ENCODE measurements around the gene SEMA3E. TPM values are rescaled to one million over a fixed set of nuclear protein-coding genes. Genes with fewer than 3 reads are reported as not detected.

SEMA3E gene
- total RNA-seq, 1 donor, result 1.4 TPM

DNA sequence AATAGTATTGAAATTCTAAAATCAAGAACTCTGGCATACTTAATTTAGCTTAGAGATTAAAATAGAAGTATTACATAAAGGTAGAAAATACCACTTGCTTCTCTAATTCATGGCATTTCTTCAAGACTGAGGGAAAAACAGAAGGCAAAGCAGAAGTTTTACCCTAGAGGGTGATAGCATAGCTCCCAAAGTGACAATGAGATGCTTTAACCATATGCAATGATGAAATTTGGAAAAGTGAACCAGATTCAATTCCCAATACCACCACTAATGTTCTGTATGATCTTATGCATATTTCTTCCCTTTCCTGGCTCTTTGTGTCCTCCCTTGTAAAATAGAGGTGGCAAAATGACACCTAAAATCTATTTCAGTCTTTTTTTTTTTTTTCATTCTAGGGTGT, 260.5 kb downstream of the SEMA3E start:
- H3K27ac ChIP-seq (ENCODE audit: low read depth, low read length), result no peak overlapping the region
- H3K4me1 ChIP-seq (ENCODE audit: insufficient read depth, low read length), result no peaks in the 10 kb centered on the region
- no peak overlapping the region for H2AFZ ChIP-seq (ENCODE audit: low read length)
- no peaks in the 10 kb centered on the region for H4K20me1 ChIP-seq (ENCODE audit: insufficient read depth, low read length)
- no peaks in the 10 kb centered on the region for H3K79me2 ChIP-seq (ENCODE audit: insufficient read depth, low read length)
- H3K9me3 ChIP-seq (ENCODE audit: low read depth, low read length), result no peaks in the 10 kb centered on the region
- no peak for DNase-seq (ENCODE audit: insufficient read length, low spot score, missing footprints)
- no peaks in the 10 kb centered on the region for H3K27me3 ChIP-seq (ENCODE audit: insufficient read depth, low read length)
- TF ChIP-seq, protein P1, sequence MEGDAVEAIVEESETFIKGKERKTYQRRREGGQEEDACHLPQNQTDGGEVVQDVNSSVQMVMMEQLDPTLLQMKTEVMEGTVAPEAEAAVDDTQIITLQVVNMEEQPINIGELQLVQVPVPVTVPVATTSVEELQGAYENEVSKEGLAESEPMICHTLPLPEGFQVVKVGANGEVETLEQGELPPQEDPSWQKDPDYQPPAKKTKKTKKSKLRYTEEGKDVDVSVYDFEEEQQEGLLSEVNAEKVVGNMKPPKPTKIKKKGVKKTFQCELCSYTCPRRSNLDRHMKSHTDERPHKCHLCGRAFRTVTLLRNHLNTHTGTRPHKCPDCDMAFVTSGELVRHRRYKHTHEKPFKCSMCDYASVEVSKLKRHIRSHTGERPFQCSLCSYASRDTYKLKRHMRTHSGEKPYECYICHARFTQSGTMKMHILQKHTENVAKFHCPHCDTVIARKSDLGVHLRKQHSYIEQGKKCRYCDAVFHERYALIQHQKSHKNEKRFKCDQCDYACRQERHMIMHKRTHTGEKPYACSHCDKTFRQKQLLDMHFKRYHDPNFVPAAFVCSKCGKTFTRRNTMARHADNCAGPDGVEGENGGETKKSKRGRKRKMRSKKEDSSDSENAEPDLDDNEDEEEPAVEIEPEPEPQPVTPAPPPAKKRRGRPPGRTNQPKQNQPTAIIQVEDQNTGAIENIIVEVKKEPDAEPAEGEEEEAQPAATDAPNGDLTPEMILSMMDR (IDR thresholded peaks at IDR 0.05; ENCODE audit: extremely low read depth, low read depth, low read length), result no peak
- H3K4me3 ChIP-seq (ENCODE audit: insufficient read depth, low read length), result no peak overlapping the region
- no peak overlapping the region for H3K4me2 ChIP-seq (ENCODE audit: insufficient read depth, low read length)
- H3K36me3 ChIP-seq (ENCODE audit: insufficient read depth, low read length), result no peaks in the 10 kb centered on the region

DNA sequence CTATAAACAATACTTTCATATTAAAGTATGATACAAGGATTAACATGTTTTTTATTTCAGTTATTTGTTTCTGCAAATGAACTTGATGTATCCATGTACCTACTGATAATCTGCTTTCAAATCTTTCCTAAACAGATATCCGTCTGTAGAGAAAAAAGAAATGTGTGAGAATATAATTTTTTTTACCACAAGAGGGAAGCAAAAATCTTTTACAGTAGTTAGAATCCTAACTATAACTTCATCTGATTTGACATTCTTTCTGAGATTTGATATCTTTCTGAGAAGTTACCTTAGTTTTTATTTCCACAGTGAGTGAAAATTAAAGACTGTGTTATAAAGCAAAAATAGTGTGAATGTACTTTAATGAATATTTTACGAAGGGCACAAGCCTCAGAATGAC, 282.3 kb downstream of the SEMA3E start:
- H3K4me3 ChIP-seq (ENCODE audit: insufficient read depth, low read length), result no peak overlapping the region
- no peaks in the 10 kb centered on the region for H3K9me3 ChIP-seq (ENCODE audit: low read depth, low read length)
- H3K27me3 ChIP-seq (ENCODE audit: insufficient read depth, low read length), result no peaks in the 10 kb centered on the region
- TF ChIP-seq, protein P1 (IDR thresholded peaks at IDR 0.05; ENCODE audit: extremely low read depth, low read depth, low read length), result no peak
- no peak overlapping the region for H3K4me2 ChIP-seq (ENCODE audit: insufficient read depth, low read length)
- DNase-seq (ENCODE audit: insufficient read length, low spot score, missing footprints), result no peak
- H3K4me1 ChIP-seq (ENCODE audit: insufficient read depth, low read length), result no peaks in the 10 kb centered on the region
- no peak overlapping the region for H3K27ac ChIP-seq (ENCODE audit: low read depth, low read length)
- no peak overlapping the region for H2AFZ ChIP-seq (ENCODE audit: low read length)
- no peaks in the 10 kb centered on the region for H4K20me1 ChIP-seq (ENCODE audit: insufficient read depth, low read length)
- H3K36me3 ChIP-seq (ENCODE audit: insufficient read depth, low read length), result no peaks in the 10 kb centered on the region
- no peaks in the 10 kb centered on the region for H3K79me2 ChIP-seq (ENCODE audit: insufficient read depth, low read length)

DNA sequence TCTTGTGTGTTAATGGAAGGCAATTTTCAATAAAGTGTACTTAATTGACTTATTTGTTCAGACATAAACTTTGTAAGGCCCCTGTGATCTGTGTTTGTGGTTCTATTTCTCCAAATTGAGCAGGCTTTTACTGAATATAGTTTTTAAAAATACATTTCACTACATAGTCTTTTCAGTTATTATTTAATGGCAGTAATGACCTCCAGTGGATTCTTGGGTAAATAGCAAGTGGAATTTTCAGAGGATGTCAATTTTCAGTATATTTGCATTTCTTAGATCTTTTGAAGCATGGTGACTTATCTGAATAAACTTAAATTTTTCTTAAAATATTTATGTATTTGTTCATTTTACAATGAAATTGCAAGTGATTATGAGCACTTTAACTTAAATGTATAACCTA, 283.2 kb downstream of the SEMA3E start:
- H2AFZ ChIP-seq (ENCODE audit: low read length), result no peak overlapping the region
- H3K36me3 ChIP-seq (ENCODE audit: insufficient read depth, low read length), result no peaks in the 10 kb centered on the region
- H3K27me3 ChIP-seq (ENCODE audit: insufficient read depth, low read length), result no peaks in the 10 kb centered on the region
- DNase-seq (ENCODE audit: insufficient read length, low spot score, missing footprints), result no peak
- H3K9me3 ChIP-seq (ENCODE audit: low read depth, low read length), result no peaks in the 10 kb centered on the region
- H3K79me2 ChIP-seq (ENCODE audit: insufficient read depth, low read length), result no peaks in the 10 kb centered on the region
- no peak overlapping the region for H3K4me2 ChIP-seq (ENCODE audit: insufficient read depth, low read length)
- no peaks in the 10 kb centered on the region for H4K20me1 ChIP-seq (ENCODE audit: insufficient read depth, low read length)
- TF ChIP-seq, protein P1 (IDR thresholded peaks at IDR 0.05; ENCODE audit: extremely low read depth, low read depth, low read length), result peak; percentile 24
- H3K4me3 ChIP-seq (ENCODE audit: insufficient read depth, low read length), result no peak overlapping the region
- no peak overlapping the region for H3K27ac ChIP-seq (ENCODE audit: low read depth, low read length)
- H3K4me1 ChIP-seq (ENCODE audit: insufficient read depth, low read length), result no peaks in the 10 kb centered on the region

DNA sequence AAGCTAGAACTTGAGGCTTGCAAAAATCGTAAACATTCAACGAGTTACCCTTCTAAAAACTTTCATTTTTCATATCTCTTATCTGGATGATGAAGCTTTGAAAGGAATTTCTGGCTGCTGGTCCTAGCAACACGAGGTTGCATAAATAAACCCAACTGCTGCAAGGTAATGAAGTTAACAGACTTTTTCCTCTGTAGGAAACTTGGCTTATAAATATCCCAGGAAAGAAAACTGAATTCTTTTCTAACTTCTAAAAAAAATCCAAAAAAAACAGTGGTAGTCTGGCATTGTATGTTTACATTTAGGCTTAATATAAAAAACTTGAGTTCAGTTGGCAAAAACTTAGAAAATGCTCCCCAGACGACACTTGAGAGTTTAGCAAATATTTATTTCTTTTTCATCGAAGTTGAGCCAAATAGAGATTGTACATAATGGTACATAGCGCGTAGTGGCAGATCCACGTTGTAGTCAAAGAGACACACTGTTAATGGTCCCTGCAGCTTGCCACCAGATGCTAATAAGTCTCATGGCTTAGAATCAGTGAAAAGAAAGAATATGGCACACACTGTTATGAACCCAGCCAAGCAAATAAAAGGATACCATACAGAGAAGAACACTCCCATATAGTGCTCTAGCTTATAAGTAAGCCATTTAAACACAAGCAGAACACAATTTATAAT, 285.9 kb downstream of the SEMA3E start:
- DNase-seq (ENCODE audit: insufficient read length, low spot score, missing footprints), result no peak
- H3K27ac ChIP-seq (ENCODE audit: low read depth, low read length), result no peak overlapping the region
- TF ChIP-seq, protein P1 (IDR thresholded peaks at IDR 0.05; ENCODE audit: extremely low read depth, low read depth, low read length), result no peak

More for the DNA sequence above, 285.9 kb downstream of the SEMA3E start:
- Histone ChIP-seq H3K4me2 (ENCODE audit: insufficient read depth, low read length) (no peak overlapping the region), H3K27me3 (ENCODE audit: insufficient read depth, low read length) (no peaks in the 10 kb centered on the region), H3K4me1 (ENCODE audit: insufficient read depth, low read length) (no peaks in the 10 kb centered on the region), H3K4me3 (ENCODE audit: insufficient read depth, low read length) (no peak overlapping the region), H4K20me1 (ENCODE audit: insufficient read depth, low read length) (no peaks in the 10 kb centered on the region), H3K79me2 (ENCODE audit: insufficient read depth, low read length) (no peaks in the 10 kb centered on the region), H2AFZ (ENCODE audit: low read length) (no peak overlapping the region), H3K9me3 (ENCODE audit: low read depth, low read length) (no peaks in the 10 kb centered on the region), H3K36me3 (ENCODE audit: insufficient read depth, low read length) (no peaks in the 10 kb centered on the region)
